GM04504 (cell line): ENCODE results near the gene ADIPOR2.

ENCODE experiments used
- DNase-seq: peaks from one replicate; pipeline ENCODE4 v3.0.0-alpha.2; 2012; ENCODE audit warnings: low read depth

ADIPOR2 gene

GRCh38 chr12:1690578-1691122 lies at the start of gene ADIPOR2:
Gene ADIPOR2 (plus strand): TSS chr12:1691070. CDS start chr12:1754344, 63,274 bp downstream.
- DNase-seq: peak; percentile 92

DNA sequence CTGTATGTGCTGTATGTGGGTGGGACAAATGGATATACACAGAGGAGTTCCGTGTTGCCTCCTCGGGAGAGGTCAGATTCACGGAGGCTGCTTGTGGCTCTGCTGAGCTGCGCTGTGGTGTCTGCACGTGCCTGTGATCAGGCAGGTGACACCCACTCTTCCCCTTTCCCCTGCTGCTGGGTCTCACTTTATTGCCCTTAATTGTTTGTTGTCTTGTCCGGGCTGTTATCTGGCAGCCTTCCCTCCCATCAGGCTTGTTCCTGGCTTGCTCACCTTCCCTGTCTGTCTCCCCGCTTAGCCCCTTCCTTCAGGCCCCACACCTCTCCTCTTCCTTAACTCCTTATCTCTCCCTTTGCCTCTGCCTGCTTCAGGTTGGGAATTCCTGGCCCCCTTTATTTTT lies 48.4 kb upstream of the ADIPOR2 start:
- no peak for DNase-seq

- no peak for DNase-seq
Measured at GRCh38 chr12:1643043-1643442, 47.8 kb upstream of the ADIPOR2 start.

- no peak for DNase-seq
Measured at GRCh38 chr12:1643905-1644533, 46.9 kb upstream of the ADIPOR2 start.

DNA sequence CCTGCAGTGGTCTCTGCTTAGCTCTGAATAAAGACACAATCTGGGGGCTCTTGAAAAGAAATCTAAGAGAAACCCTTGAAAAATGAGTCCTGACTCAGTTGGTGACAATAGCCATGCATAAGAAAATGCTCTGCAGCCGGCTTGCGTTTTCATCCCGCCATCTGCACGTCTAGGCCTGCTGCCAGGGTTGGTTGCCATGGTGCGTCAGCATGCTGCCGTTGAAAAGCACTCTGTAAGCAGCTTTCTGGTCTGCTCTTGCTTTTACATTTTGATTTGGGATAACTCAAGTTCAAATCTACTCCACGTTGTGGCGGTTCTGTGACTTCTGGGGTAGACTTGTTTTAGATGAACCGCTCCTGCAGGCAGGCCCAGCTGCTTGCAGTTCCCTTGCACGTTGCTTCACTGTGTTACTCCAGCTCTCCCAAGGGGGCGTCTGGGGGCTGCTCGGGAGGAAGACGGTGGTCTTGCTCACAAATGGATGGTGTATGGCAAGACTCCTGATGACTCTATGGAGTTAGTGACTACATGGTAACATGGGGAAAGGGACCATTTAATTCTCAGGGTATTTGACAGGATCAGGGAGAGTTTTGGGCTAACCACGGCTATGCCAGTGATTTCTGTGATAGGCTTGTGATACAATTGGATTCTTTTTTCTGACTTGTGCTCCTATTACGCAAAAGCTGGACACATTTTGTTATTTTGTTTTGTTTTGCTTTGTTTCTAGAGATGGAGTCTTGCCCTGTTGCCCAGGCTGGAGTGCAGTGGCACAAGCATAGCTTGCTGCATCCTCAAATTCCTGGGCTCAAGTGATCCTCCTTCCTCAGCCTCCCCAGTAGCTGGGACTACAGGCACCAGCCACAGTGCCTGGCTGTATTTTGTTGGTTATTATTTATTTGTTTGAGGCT lies 46.1 kb upstream of the ADIPOR2 start:
- peak; percentile 65 for DNase-seq

GRCh38 chr12:1645819-1646218 lies 45.1 kb upstream of the ADIPOR2 start:
- DNase-seq: no peak

GRCh38 chr12:1646569-1647284 lies 44.1 kb upstream of the ADIPOR2 start:
- DNase-seq: no peak

DNA sequence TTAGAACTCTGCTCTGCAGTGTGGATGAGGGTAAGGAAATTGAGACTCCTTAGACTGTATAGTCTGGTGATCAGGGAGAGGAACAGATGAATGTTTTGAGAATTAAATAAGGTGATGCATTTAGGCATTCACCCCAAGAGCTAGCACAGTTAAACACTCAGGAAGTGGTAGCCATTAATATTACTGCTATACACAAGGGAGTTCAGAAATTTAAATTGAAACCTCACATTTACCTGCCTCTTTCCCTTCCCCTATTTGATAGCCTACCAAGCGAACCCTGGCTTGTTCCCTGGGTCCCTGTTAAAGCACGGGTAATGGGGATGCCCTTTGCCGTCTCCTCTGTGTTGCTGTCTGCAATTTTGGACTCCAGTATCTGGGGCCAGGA lies 43.6 kb upstream of the ADIPOR2 start:
- DNase-seq: no peak

GRCh38 chr12:1650260-1650977 lies 40.5 kb upstream of the ADIPOR2 start:
- DNase-seq: no peak

DNA sequence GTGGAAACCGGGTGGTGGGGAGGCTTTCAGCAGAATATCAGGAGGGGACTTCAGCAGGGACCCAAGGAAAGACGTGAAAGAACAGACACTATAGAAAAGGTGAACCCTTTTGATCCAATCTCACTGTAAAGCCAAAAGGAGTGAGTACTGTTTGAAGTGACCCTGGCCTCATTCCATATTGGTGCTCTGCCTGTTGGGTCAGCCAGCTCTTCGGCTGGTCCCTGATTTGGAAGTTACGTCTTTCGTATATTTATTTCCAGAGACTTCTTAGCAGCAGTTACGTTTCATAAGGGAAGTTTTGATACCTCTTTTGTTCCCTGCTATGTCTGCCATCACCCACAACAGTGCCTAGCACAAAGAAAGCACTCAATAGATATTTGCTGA lies 39.9 kb upstream of the ADIPOR2 start:
- no peak for DNase-seq

DNA sequence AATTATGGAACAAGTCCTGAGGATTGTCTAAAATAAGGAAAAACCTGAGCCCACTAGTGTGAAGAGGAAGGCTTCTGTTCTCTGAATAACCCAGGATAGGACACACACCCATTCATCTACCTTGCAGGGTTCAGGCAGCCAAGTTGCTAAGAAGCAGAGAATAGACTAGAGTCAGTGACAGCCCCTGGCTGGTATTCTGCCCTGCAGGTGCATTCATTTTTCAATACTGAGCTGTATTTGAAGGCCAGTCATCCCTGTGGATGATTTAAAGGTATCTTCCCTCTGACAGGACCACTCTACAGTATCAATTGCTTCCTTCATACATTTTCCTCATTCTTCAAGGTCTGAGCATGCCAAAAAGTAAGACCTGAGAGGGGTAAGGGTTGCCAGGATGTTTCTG lies 38.9 kb upstream of the ADIPOR2 start:
- DNase-seq: no peak

GRCh38 chr12:1655225-1655788 lies 35.6 kb upstream of the ADIPOR2 start:
- no peak for DNase-seq

GRCh38 chr12:1656902-1657301 lies 34.0 kb upstream of the ADIPOR2 start:
- DNase-seq: no peak

DNA sequence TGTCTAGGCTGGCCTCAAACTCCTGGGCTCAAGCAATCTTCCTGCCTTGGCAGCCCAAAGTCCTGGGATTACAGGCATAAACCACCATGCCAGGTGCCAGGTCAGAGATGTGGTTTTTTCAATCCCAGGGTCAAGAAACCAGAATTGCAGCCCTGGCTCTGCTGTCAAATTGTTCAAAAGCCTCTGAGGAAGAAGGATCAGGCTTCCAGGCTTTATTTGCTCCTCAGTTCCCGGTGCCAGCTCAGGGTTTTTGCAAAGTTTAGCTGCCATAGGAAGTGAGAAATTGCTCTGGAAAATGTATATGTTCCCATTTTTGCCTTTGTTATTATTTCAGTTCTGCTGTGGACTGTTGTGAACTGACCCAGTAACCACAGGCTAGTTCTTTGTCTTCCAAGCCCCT lies 33.2 kb upstream of the ADIPOR2 start:
- DNase-seq: no peak

DNA sequence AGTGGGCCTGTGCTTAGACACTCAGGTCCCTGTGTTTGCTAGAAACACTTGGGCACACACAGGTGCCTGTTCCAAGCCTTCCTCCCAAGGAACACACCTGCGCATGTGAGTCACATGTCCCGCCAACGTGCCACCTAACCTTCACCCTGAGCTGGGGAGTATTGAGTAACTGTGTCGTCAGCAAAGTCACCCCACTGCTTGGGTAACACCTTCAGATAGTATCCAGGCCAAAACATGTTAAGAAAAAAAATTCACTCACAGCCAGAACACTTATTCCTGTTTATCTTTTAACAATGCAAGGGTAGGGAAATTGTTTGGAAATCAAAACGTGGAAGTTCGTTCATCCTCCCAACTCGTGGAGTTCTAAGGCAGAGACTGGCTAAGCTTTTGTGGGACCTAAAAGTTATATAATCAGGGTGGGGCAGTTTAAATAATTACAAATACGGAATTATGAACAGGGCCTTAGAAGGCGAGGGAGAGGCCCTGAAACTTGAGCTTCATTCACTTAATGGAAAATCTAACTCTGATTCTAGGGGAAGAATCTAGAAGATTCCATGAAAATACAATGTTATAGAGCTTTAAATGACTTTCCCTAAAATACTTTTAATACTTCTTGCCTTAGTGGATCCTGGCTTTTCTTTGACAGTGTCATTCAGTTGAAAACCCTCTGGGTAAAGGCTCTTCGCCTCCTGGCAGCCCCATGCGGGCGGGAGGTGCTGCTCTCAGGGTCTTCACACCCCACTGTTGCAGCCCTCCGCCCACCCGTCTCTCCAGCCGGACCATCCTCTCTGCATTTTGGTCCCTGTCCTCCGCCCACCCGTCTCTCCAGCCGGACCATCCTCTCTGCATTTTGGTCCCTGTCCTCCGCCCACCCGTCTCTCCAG lies 30.3 kb upstream of the ADIPOR2 start:
- DNase-seq: no peak

GRCh38 chr12:1661553-1662335 lies 29.1 kb upstream of the ADIPOR2 start:
- DNase-seq: peak; percentile 71

- no peak for DNase-seq
Measured at GRCh38 chr12:1662761-1663439, 28.0 kb upstream of the ADIPOR2 start.

DNA sequence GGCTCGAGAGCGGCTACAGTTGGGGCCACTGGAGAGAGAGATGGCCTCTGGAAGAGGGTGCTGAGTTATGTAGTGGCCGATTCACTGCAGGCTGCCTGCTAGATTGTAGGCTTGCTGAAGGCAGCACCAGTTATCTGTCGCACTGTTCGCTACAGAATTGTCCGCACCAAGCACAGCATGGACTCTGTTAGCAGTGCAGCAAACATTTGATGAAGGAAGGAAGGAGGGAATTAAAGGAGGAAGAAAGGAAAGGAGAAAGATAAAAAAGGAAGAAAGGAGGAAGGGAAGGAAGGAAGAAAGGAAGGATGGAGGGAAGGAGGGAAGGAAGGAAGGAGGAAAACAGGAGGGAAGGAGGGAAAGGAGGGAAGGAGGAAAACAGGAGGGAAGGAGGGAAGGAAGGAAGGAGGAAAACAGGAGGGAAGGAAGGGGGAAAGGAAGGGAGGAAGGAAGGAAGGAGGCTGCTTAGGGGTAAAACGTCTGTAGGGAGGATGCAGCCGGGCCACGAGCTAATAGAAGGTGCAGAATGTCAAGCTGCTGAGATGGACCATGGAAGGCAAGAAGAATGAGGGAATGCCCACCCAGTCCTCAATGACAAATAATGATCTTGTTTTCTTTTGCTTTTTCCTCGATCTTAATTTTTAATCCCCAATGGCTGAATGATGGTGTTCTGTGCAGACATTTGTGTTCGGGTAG lies 27.3 kb upstream of the ADIPOR2 start:
- DNase-seq: no peak

GRCh38 chr12:1665366-1665765 lies 25.5 kb upstream of the ADIPOR2 start:
- no peak for DNase-seq
